K562 (cell line): ENCODE measurements around the gene BTBD18. TPM values are rescaled to one million over a fixed set of nuclear protein-coding genes. Genes with fewer than 3 reads are reported as not detected.

ENCODE experiments used
- HSF4 ChIP-seq: fragments of 250-450 bp; sonication (Bioruptor Pico); IDR thresholded peaks from 2 replicates; pipeline ENCODE4 v2.1.2; 2022; ENCODE audit warnings: mild to moderate bottlenecking, moderate library complexity, borderline replicate concordance
- NR4A1 ChIP-seq, 2 experiments: fragments of 250-450 bp in 1 of 2; fragments of 450-650 bp in 1 of 2; sonication (Bioruptor Pico) in 1 of 2; IDR thresholded peaks; 2 replicates each; pipeline versions ENCODE4 v1.4.0 to v1.6.1; 2016 to 2020; ENCODE audit warnings: mild to moderate bottlenecking in 2 of 2, missing compliant biosample characterization in 1 of 2, missing genetic modification characterization in 1 of 2, moderate library complexity in 1 of 2
- REST ChIP-seq, 2 experiments: fragments of 450-650 bp; formaldehyde crosslinking in 1 of 2; IDR thresholded peaks; 2 replicates each; pipeline versions ENCODE4 v1.4.0 to v1.6.1; 2014 to 2020; ENCODE audit warnings: mild to moderate bottlenecking in 2 of 2, borderline replicate concordance in 1 of 2, low read depth in 1 of 2
- SIN3B ChIP-seq: fragments of 450-650 bp; IDR thresholded peaks from 2 replicates; pipeline ENCODE4 v1.6.1; 2017; ENCODE audit warnings: low read depth, mild to moderate bottlenecking, moderate library complexity
- TFAM ChIP-seq: fragments of 250-450 bp; sonication (Bioruptor Pico); conservative IDR thresholded peaks from 2 replicates; pipeline ENCODE4 v1.5.0; 2021; ENCODE audit warnings: mild to moderate bottlenecking, moderate library complexity
- ZNF79 ChIP-seq: fragments of 250-450 bp; sonication (Bioruptor Pico); IDR thresholded peaks from 2 replicates; pipeline ENCODE4 v1.4.0; 2020; ENCODE audit warnings: low read depth, mild to moderate bottlenecking, moderate library complexity
- polyA plus RNA-seq, 8 experiments: library from polyadenylated mRNA; depleted of rRNA in 4 of 8; stranded (reverse) in 5 of 8; unstranded in 3 of 8; fragments of >200 nt; fragmentation: Nextera tagmentation in 2 of 8; fragmentation: Illumina TruSeq in 1 of 8; extraction: Ambion mirVana in 2 of 8; extraction: Trizol in 1 of 8; gene quantifications; 2 replicates each; pipeline versions ENCODE4 v1.2.1 to v1.2.3, GENCODE V29; 2011 to 2014; ENCODE audit warnings: inconsistent platforms in 1 of 8, missing spikeins in 1 of 8
- total RNA-seq, 7 experiments: library from RNA; depleted of rRNA in 6 of 7; stranded (reverse); fragments of >200 nt in 6 of 7; fragmentation: Illumina TruSeq in 2 of 7; extraction: Trizol in 2 of 7; gene quantifications; 2 replicates each; pipeline versions ENCODE4 v1.2.1 to v1.2.3, GENCODE V29; 2011 to 2021; ENCODE audit warnings: low replicate concordance in 1 of 7
- TF ChIP-seq, protein P1 (sequence below): fragments of 250-450 bp; sonication (Bioruptor Pico); IDR thresholded peaks from 2 replicates; pipeline ENCODE4 v1.5.0; 2020; ENCODE audit warnings: mild to moderate bottlenecking, borderline replicate concordance
- TF ChIP-seq, protein P2 (sequence below): fragments of 250-450 bp; sonication (Bioruptor Pico); IDR thresholded peaks from 2 replicates; pipeline ENCODE4 v1.5.0; 2020; ENCODE audit warnings: mild to moderate bottlenecking

The BTBD18 gene
- total and polyA plus RNA-seq, 9 of the 15 experiments (the other 6 are each of a cell fraction or from before 2014, with no cell fraction given) = 0.06 TPM; not detected in 8

- TF ChIP-seq SIN3B (peak; percentile 17; the same call in 1 of the 2 replicates), ZNF79 (no peak), NR4A1 (CRISPR knock-in tag; IDR thresholded peaks at IDR 0.05) (no peak), NR4A1 (tag; IDR thresholded peaks at IDR 0.05) (no peak), HSF4 (CRISPR knock-in tag) (no peak), TFAM (CRISPR knock-in tag) (no peak), REST (IDR thresholded peaks at IDR 0.05; ENCODE audit: borderline replicate concordance) (peak; percentile 82), REST (CRISPR knock-in tag; IDR thresholded peaks at IDR 0.05; ENCODE audit: low read depth) (no peak)
- TF ChIP-seq, protein P1, sequence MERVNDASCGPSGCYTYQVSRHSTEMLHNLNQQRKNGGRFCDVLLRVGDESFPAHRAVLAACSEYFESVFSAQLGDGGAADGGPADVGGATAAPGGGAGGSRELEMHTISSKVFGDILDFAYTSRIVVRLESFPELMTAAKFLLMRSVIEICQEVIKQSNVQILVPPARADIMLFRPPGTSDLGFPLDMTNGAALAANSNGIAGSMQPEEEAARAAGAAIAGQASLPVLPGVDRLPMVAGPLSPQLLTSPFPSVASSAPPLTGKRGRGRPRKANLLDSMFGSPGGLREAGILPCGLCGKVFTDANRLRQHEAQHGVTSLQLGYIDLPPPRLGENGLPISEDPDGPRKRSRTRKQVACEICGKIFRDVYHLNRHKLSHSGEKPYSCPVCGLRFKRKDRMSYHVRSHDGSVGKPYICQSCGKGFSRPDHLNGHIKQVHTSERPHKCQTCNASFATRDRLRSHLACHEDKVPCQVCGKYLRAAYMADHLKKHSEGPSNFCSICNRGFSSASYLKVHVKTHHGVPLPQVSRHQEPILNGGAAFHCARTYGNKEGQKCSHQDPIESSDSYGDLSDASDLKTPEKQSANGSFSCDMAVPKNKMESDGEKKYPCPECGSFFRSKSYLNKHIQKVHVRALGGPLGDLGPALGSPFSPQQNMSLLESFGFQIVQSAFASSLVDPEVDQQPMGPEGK (CRISPR knock-in tag) = no peak
- TF ChIP-seq, protein P2, sequence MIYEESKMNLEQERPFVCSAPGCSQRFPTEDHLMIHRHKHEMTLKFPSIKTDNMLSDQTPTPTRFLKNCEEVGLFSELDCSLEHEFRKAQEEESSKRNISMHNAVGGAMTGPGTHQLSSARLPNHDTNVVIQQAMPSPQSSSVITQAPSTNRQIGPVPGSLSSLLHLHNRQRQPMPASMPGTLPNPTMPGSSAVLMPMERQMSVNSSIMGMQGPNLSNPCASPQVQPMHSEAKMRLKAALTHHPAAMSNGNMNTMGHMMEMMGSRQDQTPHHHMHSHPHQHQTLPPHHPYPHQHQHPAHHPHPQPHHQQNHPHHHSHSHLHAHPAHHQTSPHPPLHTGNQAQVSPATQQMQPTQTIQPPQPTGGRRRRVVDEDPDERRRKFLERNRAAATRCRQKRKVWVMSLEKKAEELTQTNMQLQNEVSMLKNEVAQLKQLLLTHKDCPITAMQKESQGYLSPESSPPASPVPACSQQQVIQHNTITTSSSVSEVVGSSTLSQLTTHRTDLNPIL (CRISPR knock-in tag) = no peak
These were observed 49.0 kb upstream of the BTBD18 start (continued) for GRCh38 chr11:57800444-57801182.
